ENCODE data around the gene ITGB7.
A peak's percentile ranks its signal among the peaks of the same experiment; 100 is the strongest.

ITGB7 gene

DNA sequence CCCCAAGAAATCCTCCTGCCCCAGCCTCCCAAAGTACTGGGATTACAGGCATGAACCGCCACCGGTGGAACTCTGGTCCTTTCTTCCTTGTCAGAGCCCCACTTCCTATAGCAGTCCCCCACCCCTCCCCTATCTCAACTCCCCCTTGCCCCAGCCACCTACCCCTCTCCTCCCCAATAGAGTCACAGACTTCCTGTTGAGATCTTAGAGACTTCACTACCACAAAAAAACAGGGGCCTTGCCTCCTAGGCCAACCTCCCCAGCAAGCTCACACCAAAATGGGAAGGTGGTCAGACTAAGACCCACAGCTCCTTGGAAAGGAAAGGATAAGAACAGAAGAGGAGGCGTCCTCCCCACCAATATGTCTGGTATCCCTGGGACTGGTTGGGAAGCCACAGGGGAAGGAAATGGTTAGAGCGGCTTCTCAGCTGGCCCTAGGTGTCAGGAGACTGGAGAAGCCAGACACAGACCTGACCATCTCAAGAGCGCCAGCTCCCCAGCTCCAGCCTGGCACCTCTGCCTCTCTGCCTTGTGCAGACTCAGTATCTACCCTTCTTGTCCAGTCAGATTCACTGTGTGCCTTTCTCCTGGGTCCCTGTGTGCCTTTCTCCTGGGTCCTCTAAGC is 8.5 kb downstream of the ITGB7 start:
- no peak for DNase-seq (ENCODE audit: low read depth in 2 of 2)

DNA sequence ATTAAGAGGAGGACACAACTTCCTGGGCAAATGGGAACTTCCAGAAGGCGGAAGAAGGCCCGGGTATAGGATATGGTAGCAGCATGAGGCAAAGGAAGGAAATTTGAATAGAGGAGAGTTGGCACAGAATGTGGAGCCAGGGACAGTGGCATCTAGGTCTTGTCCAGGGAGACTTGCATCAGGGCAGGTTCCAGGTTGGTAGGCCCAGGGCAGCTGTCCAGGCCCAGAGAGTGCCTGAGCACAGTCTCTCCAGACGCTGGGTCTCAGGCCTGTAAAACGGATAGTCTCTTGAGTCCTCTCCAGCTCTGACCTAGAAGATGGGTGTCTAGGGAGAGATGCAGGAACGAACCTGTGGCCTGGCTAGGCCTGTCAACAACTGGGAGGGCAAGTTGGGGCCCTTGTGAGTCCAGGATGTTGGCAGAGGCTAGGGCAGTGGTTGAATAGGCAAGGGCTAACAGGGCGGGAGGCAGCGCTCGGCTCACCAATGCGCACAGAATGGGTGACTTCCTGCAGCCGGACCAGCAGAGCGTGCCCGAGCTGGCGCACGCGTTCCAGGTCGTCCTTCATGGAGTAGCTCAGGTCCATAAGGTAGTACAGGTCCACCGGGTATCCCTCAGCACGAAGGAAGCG is 9.9 kb downstream of the ITGB7 start:
- no peak for DNase-seq (ENCODE audit: low read depth in 2 of 2)

DNA sequence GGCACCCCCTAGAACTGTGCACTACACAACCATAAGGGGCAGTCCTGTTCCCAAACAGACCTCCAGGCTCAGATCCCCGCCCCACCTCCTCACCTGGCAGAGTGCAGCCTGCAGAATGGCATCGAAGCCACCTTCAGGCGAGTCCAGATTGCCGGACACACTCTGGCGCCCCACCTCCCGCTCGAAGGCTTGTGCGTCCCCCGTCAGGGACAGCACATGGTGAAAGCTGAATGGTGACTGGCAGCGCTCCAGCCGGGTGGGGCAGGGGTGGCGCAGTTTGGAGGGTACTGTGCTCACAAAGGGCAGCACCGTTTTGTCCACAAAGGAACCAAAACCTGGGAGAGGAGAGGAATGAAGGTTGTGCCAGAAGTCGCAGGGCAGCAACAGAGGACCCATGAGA is 10.6 kb downstream of the ITGB7 start:
- no peak for DNase-seq (ENCODE audit: low read depth in 2 of 2)

DNA sequence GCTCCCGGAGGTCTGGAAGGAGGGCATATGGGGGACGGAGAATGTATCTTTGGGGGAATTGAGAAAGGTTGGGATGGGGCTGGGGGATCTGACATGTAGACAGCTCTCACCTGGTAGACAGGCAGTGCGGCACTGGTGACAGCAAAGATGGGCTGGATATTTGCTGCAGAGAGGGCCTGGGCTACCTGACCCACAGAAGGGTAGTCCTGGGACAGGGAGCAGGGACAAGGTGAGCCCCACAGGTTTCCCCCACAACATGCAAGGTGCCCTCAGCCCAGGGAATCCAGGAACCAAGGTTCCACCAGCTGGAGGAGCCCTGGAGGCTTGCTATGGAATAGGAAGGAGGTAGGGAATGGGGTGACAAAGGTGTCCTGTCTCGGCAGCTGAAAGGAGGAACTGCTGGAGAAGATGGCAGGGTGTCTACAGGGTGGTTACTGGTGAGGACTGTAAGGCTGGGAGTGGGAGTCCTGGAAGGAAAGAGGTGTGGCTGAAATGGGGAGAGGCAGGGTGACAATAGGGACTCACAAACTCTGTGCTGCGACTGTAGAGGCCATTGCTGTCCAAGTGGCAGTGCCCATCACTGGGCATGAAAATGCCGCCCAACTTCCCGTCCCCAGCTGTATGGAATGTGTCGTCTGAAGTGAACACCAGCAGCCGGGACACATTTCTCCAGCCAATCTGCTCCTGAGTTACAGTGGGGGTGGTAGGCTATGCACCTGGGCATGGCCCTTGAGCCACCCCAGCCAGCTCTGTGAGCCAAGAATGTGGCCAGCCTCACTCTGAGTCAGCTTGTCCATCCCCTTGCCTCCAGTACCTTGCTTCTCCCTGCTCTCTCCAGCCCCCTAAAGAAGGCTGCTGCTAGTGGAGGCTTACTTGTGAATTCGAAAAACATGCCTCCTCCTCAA is 11.3 kb downstream of the ITGB7 start:
- DNase-seq (ENCODE audit: low read depth in 2 of 2): no peak

DNA sequence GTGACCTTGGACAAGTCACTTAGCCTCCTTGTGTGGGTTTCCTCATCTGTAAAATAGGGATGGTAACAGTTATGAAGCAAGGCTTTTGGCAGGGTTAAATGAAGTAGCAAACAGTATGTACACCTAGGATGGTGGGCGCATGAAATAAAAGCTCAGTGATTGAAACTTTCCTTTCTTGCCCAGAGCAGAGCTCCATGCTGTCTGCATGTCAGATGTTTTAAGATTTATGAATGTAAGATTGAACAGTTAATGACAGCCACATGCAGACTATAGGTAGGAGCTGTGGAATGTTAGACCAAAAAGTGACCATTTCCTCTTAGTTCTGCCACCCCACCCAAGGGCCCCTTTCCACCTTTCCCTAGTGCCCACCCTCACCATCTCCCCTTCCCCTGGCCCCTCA is 12.1 kb downstream of the ITGB7 start:
- no peak for DNase-seq (ENCODE audit: low read depth in 2 of 2)

DNA sequence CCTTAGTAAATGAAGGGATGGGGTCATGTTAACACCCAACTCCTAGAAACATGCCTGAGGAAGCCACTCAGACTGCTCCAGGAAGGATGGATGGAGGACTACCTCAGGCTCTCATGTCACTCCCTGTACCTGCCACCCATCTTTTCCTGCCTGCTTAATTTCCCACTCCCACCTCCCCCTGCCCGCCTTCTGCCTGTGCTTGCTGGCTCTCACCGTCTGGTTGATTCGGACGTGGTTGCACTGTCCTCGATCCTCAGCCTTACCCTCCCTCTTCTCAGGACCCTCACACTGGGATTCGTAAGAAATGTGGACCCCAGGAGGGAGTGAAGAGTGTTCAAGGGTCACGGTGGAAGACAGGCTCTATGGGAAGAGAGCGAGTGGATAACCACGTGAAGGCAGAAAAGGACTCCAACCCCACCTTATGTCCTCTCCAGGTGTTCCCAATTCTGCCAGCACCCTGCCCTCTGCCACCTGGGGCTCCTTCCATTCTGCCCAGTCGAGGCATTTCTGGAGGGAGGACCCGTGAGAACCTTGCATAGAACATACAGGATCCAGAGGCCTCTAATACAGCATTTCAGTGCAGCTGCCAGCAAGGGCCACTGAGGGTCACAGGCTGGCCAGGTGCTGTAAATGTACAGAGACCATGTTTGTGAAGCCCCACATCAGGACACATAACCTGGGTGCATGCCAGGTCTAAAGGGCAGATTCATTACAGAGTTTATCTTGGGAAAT is 12.9 kb downstream of the ITGB7 start:
- DNase-seq (ENCODE audit: low read depth in 2 of 2): no peak

DNA sequence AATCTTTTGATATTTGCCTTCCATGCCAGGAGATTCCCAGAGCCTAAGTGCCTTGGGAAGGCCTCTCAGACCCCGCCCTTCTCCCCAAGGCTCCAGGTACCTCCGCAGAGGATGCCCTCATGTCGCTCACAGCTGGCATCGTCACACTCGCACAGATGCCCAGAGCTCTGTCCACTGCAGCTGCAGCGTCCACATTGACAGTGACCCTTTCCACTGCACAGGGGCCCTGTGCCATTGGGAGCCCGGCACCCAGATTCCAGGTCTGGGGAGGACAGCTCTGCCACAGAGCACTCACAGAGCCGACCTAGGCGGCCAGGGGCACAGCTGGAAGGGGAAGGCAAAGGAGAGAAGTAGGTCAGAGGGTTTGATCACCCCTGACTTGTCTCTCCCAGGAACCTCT is 14.0 kb downstream of the ITGB7 start:
- DNase-seq (ENCODE audit: low read depth in 2 of 2): no peak

DNA sequence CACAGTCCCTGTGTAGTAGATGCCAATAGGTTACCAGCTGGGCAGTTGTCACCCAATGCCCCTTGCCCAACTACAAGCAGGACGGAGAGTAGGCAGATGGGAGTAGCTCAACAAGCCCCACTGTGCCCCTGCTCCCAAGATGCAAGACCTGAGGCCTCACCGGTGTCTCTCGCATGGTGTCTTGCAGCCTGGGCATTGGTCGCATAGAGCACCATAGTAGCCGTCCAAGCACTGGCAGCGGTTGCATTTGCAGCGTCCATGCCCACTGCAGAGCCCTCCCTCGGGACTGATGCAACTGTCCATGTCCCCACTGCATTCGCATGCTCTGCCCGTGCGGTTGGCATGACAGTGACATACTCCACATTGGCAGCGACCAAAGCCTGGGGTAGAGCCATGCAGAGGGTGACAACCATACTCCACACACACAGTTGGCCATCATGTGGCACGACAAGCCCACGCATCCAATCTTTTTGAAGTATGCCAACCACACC is 14.5 kb downstream of the ITGB7 start:
- no peak for DNase-seq (ENCODE audit: low read depth in 2 of 2)

DNA sequence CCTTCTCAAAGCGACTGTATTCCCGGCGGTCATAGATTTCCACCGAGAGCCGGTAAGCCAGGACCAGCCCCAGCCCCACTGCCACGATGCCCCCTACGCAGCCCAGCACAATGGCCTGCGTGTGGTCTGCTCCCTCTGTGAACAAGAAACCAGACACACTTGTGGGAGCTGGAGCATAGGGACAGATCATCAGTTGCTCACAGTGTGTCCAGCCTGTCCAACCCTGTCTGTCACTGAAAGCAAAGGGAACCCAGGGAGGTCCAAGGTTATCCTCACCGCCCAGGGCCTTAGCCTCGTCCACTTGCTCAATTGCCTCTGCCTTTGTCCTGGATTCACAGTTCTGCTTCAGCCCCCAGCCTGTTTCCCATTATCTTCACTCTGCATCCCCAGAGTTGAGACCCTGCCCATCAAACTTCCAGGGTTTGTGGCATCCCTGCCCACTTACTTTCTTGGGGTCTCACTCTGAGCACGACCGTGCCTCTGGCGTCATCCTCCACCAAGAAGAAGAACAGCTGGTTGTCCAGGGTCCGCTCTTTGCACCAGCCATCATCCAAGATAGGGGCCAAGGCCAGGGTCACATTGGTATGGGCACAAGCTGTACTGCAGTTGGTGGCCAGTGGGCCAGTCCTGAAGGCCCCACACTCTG is 15.0 kb downstream of the ITGB7 start:
- DNase-seq (ENCODE audit: low read depth in 2 of 2): no peak

DNA sequence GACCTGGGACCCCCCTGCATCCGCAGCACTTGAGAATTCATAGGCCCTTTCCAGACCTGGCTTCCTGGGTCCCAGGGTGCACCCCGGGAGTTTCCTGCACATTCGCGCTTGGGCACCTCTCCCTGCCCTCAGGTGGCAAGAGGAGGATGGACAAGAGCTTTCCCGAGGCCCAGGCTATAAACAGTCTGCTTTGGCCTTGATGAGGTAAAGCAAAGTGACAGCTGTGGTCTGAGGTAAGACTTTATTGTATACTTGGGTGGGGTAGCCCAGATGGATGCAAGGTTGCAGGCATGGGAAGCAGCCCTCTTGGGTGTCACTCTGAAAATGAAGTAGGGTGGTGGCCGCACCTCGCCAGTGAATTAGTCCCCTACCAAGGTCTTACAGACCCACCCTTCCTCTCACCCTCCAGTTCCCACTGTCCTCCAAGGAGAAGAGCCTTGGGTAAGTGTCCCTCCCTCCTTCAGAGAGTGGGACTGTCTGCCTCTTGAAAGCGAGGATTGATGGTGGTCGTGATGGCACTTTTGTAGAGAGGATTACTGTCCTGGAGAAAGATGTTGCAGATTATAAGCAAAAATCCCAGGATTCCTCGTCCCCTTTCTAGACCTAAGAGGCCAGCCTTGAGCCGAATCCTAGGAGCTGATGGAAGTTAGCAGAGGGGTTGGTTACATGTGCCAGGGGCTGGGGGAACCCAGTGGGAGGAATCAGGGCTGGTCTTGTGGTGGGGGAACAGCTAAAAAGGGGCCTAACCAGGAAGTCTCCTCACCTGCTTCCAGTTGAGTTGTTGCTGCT is 15.8 kb downstream of the ITGB7 start:
- DNase-seq (ENCODE audit: low read depth in 2 of 2): no peak

DNA sequence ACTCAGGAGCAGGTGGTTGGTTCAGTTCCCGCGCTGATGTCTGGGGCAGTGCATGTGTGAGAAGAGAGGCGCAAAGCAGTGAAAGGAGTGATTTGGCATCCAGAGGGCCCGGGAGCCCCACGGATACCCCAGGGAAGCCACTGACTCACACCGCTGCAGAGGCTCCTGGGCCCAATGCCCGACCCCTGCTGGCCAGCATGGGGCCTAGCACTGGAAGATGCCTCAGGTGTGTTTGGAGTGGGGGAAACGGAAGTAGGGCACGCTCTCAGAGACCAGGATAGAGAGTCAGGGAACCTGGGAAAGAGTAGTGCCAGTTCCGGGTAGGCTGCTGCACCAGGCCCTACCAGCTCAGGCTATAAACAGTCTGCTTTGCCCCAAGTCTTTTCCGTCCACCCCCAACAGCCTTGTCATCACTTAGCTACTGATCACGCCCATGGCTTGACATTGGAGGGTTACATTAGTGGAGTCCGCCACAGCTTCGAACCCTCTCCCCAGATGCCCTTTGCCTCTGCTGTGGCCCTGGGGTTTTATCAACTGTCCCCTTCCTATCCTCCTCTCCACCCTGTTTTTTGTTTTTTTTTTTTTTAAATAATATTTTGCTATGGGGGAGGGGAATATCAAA is 16.8 kb downstream of the ITGB7 start:
- peak in 1 of 2 donors; percentile 25 for DNase-seq (ENCODE audit: low read depth in 2 of 2)

DNA sequence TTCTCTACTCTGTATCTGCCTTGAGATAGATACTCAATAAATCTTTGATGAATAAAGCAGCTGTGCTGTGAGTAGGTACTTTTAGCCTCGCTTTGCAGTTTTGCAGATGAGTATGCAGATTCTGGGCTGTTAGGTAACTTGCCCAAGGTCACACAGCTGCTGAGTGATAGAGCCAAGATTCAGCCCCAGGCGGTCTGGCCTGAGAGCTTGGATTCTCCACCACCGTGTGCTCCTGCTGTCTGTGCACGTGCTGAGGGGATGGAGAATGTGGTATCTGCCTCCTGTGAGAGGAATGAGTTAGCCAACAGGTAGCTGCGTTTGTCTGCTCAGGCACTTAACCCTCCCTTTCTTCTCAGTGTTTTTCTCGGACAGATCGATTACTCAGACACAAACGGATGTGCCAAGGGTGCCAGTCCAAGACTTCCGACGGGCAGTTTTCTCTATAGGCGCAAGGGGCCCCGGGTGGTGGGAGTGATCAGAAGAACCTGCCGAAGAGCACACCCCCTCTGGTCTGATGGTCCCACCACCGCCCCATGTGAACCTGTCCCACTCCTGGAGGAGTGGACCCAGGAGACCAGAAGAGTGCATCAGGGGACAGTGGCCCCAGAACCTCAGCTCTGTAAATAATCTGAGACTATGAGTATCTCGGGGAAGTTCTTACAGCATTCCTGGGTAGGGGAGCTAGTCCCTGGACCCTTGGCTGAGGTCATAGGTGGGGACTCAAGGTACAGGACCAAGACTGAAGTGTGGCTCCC is 19.7 kb downstream of the ITGB7 start:
- DNase-seq (ENCODE audit: low read depth in 2 of 2): no peak

DNA sequence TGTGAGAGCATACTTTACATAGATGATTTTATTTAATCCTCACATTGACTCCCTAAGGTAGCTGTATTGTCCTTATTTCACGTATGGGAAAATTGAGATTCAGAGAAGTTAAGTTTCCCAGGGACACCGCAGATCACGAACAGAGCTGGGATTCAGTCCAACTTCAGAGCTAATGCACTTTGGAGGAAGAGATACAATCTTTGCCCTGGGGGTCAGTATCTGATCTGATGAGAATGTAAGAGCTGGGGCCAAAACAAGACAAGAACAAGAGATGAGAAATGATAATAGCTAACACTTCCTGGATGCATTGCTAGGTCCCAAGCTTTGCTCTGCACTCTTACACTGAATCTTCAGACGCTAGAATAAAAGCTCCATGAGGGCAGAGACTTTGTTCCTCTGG is 20.3 kb downstream of the ITGB7 start:
- DNase-seq (ENCODE audit: low read depth in 2 of 2): no peak

DNA sequence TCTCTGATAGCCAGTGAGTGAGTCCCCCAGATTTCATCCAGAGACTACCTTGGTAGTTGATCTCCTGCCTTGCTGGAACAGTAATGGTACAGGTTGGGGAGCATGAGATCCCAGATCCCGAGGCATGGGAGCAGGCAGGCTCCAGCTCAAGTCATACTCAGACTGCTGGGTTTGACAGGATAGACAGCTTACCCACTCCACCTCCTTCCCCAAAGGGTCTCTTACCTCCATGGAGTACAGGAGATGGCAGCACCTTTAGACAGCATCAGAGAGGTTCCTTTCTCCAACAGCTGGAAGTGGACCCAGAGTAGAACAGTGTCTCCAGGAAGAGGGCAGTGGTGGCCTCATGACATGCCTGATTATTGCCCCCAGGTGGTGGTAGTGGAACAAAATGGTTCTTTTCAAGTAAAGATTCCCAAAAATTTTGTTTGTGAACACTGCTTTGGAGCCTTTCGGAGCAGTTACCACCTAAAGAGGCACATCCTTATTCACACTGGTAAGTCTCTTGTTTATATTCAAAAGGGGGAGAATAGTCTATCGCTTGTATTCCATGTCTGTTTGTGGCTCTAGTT is 21.4 kb downstream of the ITGB7 start:
- DNase-seq (ENCODE audit: low read depth in 2 of 2): no peak

DNA sequence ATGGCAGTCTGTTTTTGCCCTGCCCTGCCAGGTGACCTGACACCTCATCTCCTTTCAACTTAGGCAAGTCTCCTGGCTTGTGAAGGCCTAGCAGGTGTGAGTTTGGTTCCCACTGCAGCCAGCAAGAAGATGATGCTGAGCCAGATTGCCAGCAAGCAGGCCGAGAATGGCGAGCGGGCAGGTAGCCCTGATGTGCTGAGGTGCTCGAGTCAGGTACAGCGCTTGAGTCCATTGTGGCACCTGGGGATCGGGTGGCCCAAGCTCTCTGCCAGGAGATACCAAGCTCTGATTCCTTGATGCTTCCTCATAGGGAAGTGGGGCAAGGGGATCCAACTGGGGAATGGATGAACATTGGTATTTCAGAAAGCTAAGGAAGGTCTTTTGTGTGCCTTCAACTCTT is 22.2 kb downstream of the ITGB7 start:
- no peak for DNase-seq (ENCODE audit: low read depth in 2 of 2)

DNA sequence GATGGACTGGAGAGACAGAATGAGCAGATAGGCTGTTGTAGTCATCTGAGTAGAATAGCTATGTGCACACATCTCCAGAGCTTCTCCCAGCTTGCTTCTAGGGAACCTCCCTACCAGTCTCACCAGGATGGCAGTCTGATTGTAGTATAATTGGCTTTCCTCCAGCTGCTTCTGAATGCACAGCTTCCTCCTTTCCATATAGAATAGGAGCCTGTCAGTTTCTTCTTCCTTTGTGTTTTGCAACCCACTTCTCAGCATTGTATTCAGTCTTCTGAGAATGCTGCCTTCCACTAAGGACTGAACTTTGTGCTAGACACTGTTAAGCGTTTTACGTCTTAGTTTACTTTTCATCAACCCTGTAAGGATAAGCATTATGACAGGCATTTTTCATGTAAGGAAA is 24.1 kb downstream of the ITGB7 start:
- no peak for DNase-seq (ENCODE audit: low read depth in 2 of 2)

DNA sequence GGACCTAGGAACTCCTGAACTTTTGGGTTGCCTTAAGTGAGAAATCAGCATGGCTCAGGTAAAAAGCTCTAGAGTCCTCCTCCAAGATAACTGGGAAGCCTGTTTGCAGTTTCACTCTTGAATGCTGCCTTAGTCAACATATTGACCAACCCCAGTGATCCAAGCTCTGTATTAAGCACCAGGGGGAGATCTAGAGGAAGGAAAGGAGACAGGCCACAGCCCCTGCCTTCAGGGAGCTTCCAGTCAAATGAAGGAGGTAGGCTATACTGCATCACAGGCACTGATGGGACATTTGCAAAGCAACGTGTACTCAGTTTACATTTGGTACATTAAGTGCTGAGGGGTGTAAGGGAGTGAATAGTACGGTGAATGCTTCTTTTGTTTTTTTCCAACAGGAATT is 25.1 kb downstream of the ITGB7 start:
- no peak for DNase-seq (ENCODE audit: low read depth in 2 of 2)

DNA sequence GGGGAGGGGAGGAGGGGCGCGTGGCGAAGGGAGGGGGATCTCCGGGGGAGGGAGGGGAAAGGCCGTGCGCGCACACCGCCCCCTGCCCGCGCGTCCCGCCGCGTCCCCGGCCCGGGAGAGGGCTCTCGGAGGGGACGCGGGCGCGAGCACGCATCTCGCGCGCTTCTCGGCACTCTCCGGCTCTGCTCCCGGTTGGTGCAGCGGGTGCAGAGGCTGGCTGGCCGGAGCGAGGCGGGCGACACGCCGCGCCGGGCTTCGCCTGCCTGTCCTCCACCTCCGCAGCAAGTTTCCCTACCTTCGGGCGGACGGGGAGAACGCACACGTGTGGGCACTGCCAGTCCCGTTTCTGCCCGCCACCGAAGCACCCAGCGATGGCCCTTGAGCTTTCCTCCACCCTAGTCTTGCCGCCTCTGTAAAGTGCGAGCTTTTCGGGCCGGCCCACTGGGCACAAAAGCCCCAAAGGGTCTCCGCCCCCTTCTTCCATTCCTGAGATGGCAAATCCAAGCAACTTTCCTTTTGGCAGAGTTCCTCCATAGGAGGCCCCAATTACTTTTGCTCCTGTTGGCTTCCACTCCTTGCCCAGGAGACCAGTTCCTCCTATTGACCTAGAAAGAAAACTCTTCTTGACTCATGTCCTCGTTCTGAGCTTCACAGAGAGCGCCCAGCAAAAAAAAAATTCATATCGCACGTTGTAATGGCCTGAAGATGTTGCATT is 26.0 kb downstream of the ITGB7 start:
- DNase-seq (ENCODE audit: low read depth in 2 of 2): peak; percentile 49 to 52
